Epithelial cell of proximal tubule (primary cell): Measurements from ENCODE around the gene STK33. TPM values are rescaled to one million over a fixed set of nuclear protein-coding genes. Genes with fewer than 3 reads are reported as not detected.
A peak's percentile ranks its signal among the peaks of the same experiment; 100 is the strongest.
"Not testable (repeated sequence)": the region's sequence is repeated elsewhere in the genome, so short reads cannot be mapped to it uniquely, and the experiment has no call there.

Source experiments
- DNase-seq: peaks from one replicate; pipeline ENCODE4 v3.0.0-alpha.2; 2011; ENCODE audit warnings: low read depth
- H3K4me3 ChIP-seq: 2 replicates; pipeline ENCODE4 v1.5.1; 2011; ENCODE audit warnings: low read depth, mild to moderate bottlenecking, low read length
- CTCF ChIP-seq: conservative IDR thresholded peaks from 2 replicates; pipeline ENCODE4 v1.5.1; 2012; ENCODE audit warnings: low read depth, mild to moderate bottlenecking, low read length
- total RNA-seq: library from RNA; depleted of rRNA; stranded (reverse); fragments of >200 nt; gene quantifications from 2 replicates; pipeline ENCODE4 v1.2.3, GENCODE V29; 2015

STK33 gene
- total RNA-seq, 1 donor from 2014 or later: 14.4 TPM

GRCh38 chr11:8477151-8477550, 116.9 kb downstream of the STK33 start:
- TF ChIP-seq CTCF: no peak
- H3K4me3 ChIP-seq: no peak overlapping the region
- DNase-seq: peak; percentile 13

- not testable (repeated sequence) for H3K4me3 ChIP-seq, DNase-seq
These were observed 126.2 kb downstream of the STK33 start for GRCh38 chr11:8467806-8468205.

GRCh38 chr11:8467356-8467755, 126.7 kb downstream of the STK33 start:
- DNase-seq, H3K4me3 ChIP-seq: not testable (repeated sequence)

GRCh38 chr11:8466884-8467283, 127.1 kb downstream of the STK33 start:
- DNase-seq, H3K4me3 ChIP-seq: not testable (repeated sequence)

GRCh38 chr11:8459711-8460399, 134.2 kb downstream of the STK33 start:
- H3K4me3 ChIP-seq: no peak overlapping the region
- DNase-seq: no peak
- no peak for TF ChIP-seq CTCF

- no peak overlapping the region for H3K4me3 ChIP-seq
- DNase-seq: no peak
- no peak for TF ChIP-seq CTCF
These were observed 151.7 kb downstream of the STK33 start for GRCh38 chr11:8442301-8442700.

- no peak overlapping the region for H3K4me3 ChIP-seq
- TF ChIP-seq CTCF: no peak
- no peak for DNase-seq
These were observed 153.4 kb downstream of the STK33 start for GRCh38 chr11:8440649-8441048.

GRCh38 chr11:8429483-8429882, 164.5 kb downstream of the STK33 start:
- no peak for DNase-seq
- no peak for TF ChIP-seq CTCF
- no peak overlapping the region for H3K4me3 ChIP-seq

- no peak for DNase-seq
- TF ChIP-seq CTCF: no peak
- no peak overlapping the region for H3K4me3 ChIP-seq
These were observed 168.0 kb downstream of the STK33 start for GRCh38 chr11:8426076-8426475.
